Measurements from ENCODE around the gene SPATS2. TPM values are rescaled to one million over a fixed set of nuclear protein-coding genes. Genes with fewer than 3 reads are reported as not detected.
A peak's percentile ranks its signal among the peaks of the same experiment; 100 is the strongest.

Gene SPATS2
- total RNA-seq, 2 experiments from 2014 or later: 9.2 to 10.8 TPM

DNA sequence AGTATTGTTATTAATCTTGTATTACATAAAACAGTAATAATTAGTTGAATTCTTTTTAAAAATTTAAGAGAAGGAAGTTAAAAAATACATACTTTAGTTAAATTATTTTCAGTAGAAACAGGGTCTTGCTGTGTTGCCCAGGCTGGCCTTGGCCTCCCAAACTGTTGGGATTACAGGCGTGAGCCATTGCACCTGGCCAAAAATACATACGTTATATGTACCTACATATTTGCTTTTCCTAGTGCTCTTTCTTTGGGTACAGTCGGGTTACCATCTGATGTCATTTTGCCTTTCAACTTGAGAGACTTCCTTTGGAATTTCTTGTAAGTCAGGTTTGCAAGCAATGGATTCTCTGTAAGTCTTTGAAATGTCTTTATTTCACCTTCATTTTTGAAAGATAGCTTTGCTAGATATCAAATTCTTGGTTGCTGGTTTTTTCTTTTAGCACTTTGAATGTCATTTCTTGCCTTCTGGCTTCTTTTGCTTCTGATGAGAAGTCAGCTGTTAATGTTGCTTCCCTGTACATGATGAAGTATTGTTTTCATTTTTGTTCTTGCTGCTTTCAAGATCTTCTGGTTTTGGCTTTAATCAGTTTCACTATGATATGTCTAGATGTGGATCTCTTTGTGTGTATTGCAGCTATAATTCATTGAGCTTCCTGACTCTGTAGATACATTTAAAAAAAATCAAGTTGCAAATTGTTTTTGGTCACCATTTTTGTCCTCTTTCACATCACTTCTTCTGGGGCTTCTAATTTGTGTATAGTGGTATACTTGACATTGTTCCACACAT, 84.4 kb downstream of the SPATS2 start:
- Mint-ChIP-seq H3K27me3 (no peaks in the 10 kb centered on the region), H3K4me3 (no peak overlapping the region), H3K36me3 (ENCODE audit: low read depth) (peaks cover 1% of the 10 kb centered on the region), H3K4me1 (ENCODE audit: low read depth) (peaks cover 10% of the 10 kb centered on the region), H3K9me3 (peaks cover 1% of the 10 kb centered on the region), H3K27ac (peak overlapping the region; percentile 40)
- intact Hi-C loops (cut with micrococcal nuclease): no loop called here
- ATAC-seq: peak; percentile 79
- CTCF ChIA-PET: interaction anchor here (1.0 to 1.4 kb wide), 2 partner anchors 59 to 93 kb away, joined by 4 to 5 read pairs; no protein-coding TSS in a partner anchor
- TF ChIP-seq, protein P1, sequence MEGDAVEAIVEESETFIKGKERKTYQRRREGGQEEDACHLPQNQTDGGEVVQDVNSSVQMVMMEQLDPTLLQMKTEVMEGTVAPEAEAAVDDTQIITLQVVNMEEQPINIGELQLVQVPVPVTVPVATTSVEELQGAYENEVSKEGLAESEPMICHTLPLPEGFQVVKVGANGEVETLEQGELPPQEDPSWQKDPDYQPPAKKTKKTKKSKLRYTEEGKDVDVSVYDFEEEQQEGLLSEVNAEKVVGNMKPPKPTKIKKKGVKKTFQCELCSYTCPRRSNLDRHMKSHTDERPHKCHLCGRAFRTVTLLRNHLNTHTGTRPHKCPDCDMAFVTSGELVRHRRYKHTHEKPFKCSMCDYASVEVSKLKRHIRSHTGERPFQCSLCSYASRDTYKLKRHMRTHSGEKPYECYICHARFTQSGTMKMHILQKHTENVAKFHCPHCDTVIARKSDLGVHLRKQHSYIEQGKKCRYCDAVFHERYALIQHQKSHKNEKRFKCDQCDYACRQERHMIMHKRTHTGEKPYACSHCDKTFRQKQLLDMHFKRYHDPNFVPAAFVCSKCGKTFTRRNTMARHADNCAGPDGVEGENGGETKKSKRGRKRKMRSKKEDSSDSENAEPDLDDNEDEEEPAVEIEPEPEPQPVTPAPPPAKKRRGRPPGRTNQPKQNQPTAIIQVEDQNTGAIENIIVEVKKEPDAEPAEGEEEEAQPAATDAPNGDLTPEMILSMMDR (IDR thresholded peaks at IDR 0.05): no peak
- no peak for DNase-seq
- POLR2A ChIA-PET: interaction anchor here (0.7 to 1.2 kb wide), 3 partner anchors 23 to 206 kb away, joined by 3 read pairs; no protein-coding TSS in a partner anchor

DNA sequence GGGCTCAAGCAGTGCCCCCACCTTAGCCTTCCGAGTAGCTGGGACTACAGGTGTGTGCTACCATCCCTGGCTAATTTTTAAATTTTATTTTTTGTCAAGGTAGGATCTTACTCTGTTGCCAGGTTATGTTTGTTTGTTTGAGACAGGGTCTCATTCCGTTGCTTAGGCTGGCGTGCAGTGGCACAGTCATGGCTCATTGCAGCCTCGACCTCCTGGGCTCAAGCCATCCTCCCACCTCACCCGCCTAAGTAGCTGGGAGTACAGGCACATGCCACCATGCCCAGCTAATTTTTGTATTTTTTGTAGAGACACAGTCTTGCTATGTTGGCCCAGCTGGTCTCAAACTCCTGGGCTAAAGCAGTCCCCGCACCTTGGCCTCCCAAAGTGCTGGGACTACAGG, 88.2 kb downstream of the SPATS2 start:
- DNase-seq (no peak), ATAC-seq (no peak)
- no peaks in the 10 kb centered on the region for H3K9me3 Mint-ChIP-seq
- ChIA-PET CTCF (interaction anchor here (1.1 to 1.2 kb wide), 2 partner anchors 11 to 108 kb away, joined by 3 to 4 read pairs; no protein-coding TSS in a partner anchor), POLR2A (no interaction called here)
- intact Hi-C loops (cut with micrococcal nuclease): no loop called here
- peaks cover 10% of the 10 kb centered on the region for H3K4me1 Mint-ChIP-seq (ENCODE audit: low read depth)
- H3K27ac Mint-ChIP-seq: no peak overlapping the region
- TF ChIP-seq, protein P1 (IDR thresholded peaks at IDR 0.05): no peak
- H3K27me3 Mint-ChIP-seq: no peaks in the 10 kb centered on the region
- H3K36me3 Mint-ChIP-seq (ENCODE audit: low read depth): peaks cover 1% of the 10 kb centered on the region
- no peak overlapping the region for H3K4me3 Mint-ChIP-seq

- H3K36me3 Mint-ChIP-seq (ENCODE audit: low read depth): peaks cover 1% of the 10 kb centered on the region
- no peak overlapping the region for H3K27ac Mint-ChIP-seq
- CTCF ChIA-PET: interaction anchor here (1.1 to 1.2 kb wide), 2 partner anchors 12 to 109 kb away, joined by 3 to 4 read pairs; no protein-coding TSS in a partner anchor
- POLR2A ChIA-PET: no interaction called here
- DNase-seq: no peak
- H3K4me3 Mint-ChIP-seq: no peak overlapping the region
- intact Hi-C loops (cut with micrococcal nuclease): no loop called here
- peaks cover 10% of the 10 kb centered on the region for H3K4me1 Mint-ChIP-seq (ENCODE audit: low read depth)
- H3K27me3 Mint-ChIP-seq: no peaks in the 10 kb centered on the region
- no peak for ATAC-seq
- no peaks in the 10 kb centered on the region for H3K9me3 Mint-ChIP-seq
- TF ChIP-seq, protein P1 (IDR thresholded peaks at IDR 0.05): no peak
Measured at GRCh38 chr12:49456131-49456679, 88.9 kb downstream of the SPATS2 start.

- no peak overlapping the region for H3K4me3 Mint-ChIP-seq
- H3K27ac Mint-ChIP-seq: no peak overlapping the region
- ChIA-PET POLR2A (interaction anchor here (0.6 kb wide), 1 partner anchor 10 kb away, joined by 3 read pairs; no protein-coding TSS in a partner anchor), CTCF (interaction anchor here (0.8 kb wide), 1 partner anchor 12 kb away, joined by 3 read pairs; no protein-coding TSS in a partner anchor)
- H3K27me3 Mint-ChIP-seq: no peaks in the 10 kb centered on the region
- peaks cover 2% of the 10 kb centered on the region for H3K36me3 Mint-ChIP-seq (ENCODE audit: low read depth)
- intact Hi-C loops (cut with micrococcal nuclease): no loop called here
- DNase-seq (no peak), ATAC-seq (no peak)
- no peaks in the 10 kb centered on the region for H3K9me3 Mint-ChIP-seq
- TF ChIP-seq, protein P1 (IDR thresholded peaks at IDR 0.05): no peak
- H3K4me1 Mint-ChIP-seq (ENCODE audit: low read depth): no peaks in the 10 kb centered on the region
Measured at GRCh38 chr12:49458816-49459215, 91.6 kb downstream of the SPATS2 start.

GRCh38 chr12:49461221-49461620, 94.0 kb downstream of the SPATS2 start:
- H3K9me3 Mint-ChIP-seq: no peaks in the 10 kb centered on the region
- DNase-seq (no peak), ATAC-seq (no peak)
- no peaks in the 10 kb centered on the region for H3K27me3 Mint-ChIP-seq
- intact Hi-C loops (cut with micrococcal nuclease): no loop called here
- no peak overlapping the region for H3K27ac Mint-ChIP-seq
- TF ChIP-seq, protein P1 (IDR thresholded peaks at IDR 0.05): no peak
- no peaks in the 10 kb centered on the region for H3K4me1 Mint-ChIP-seq (ENCODE audit: low read depth)
- H3K36me3 Mint-ChIP-seq (ENCODE audit: low read depth): peaks cover 2% of the 10 kb centered on the region
- H3K4me3 Mint-ChIP-seq: no peak overlapping the region
- CTCF ChIA-PET: interaction anchor here (0.7 to 3.3 kb wide), 6 partner anchors 12 to 172 kb away, joined by 3 to 16 read pairs (median 4); partner anchors contain the start of gene SPATS2
- POLR2A ChIA-PET: no interaction called here
